Kidney (tissue), 14 donors: ENCODE results near the gene FZR1. TPM values are rescaled to one million over a fixed set of nuclear protein-coding genes. Genes with fewer than 3 reads are reported as not detected.

Source experiments
- DNase-seq, 5 donors: peaks; one replicate each; pipeline ENCODE4 v3.0.0-alpha.2; 2013 to 2020
- FAIRE-seq: peaks from 2 replicates; lab custom pipeline; 2012; peaks lifted over from hg19 to GRCh38; lab: Jason Lieb, UNC
- H3K27ac ChIP-seq, 2 donors: one replicate each; pipeline ENCODE4 v1.7.0; 2013; ENCODE audit warnings: low read depth in 2 of 2, low read length in 2 of 2, inconsistent platforms in 1 of 2
- H3K27me3 ChIP-seq: one replicate; pipeline ENCODE4 v1.7.1; 2013; ENCODE audit warnings: low read length, inconsistent platforms; ENCODE audit not compliant: control insufficient read depth, insufficient read depth
- H3K36me3 ChIP-seq, 3 donors: one replicate each; pipeline versions ENCODE4 v1.7.0 to v1.7.1; 2013; ENCODE audit warnings: low read length in 3 of 3, control low read depth in 1 of 3, inconsistent platforms in 1 of 3; ENCODE audit not compliant: insufficient read depth in 3 of 3, control insufficient read depth in 2 of 3
- H3K4me1 ChIP-seq, 3 donors: one replicate each; pipeline versions ENCODE4 v1.7.0 to v1.7.1; 2013; ENCODE audit warnings: low read length in 3 of 3, inconsistent platforms in 1 of 3, low read depth in 1 of 3; ENCODE audit not compliant: control insufficient read depth in 2 of 3, insufficient read depth in 2 of 3
- H3K4me3 ChIP-seq, 3 donors: one replicate each; pipeline versions ENCODE4 v1.7.0 to v1.8.1; 2013; ENCODE audit warnings: low read length in 3 of 3, control low read depth in 1 of 3, inconsistent platforms in 1 of 3
- H3K9ac ChIP-seq, 3 donors: one replicate each; pipeline versions ENCODE4 v1.7.0 to v1.7.1; 2013; ENCODE audit warnings: low read length in 3 of 3, control low read depth in 1 of 3, inconsistent platforms in 1 of 3
- H3K9me3 ChIP-seq, 3 donors: one replicate each; pipeline versions ENCODE4 v1.7.0 to v1.7.1; 2013; ENCODE audit warnings: low read length in 3 of 3, control low read depth in 1 of 3, inconsistent platforms in 1 of 3; ENCODE audit not compliant: control insufficient read depth in 2 of 3, insufficient read depth in 1 of 3
- intact Hi-C: fragments of 100-400 bp; cut with DNase I; formaldehyde crosslinking; loops from one replicate; pipeline ENCODE4 v1.11.1; 2022
- polyA plus RNA-seq: library from polyadenylated mRNA; stranded (reverse); fragments of 350-450 nt; fragmentation: Illumina TruSeq; extraction: RNeasy Lipid Tissue Mini Kit (QIAGEN cat#74804); gene quantifications from one replicate; pipeline ENCODE4 v1.2.3, GENCODE V29; 2014; ENCODE audit warnings: low read depth, low replicate concordance; ENCODE audit not compliant: insufficient read depth
- total RNA-seq: library from RNA; stranded (reverse); fragmentation: NEBNext Ultra II Directional; extraction: Animal tissue kit (Norgen Biotek cat#: 25700); gene quantifications from one replicate; pipeline ENCODE4 v1.2.1, GENCODE V29; 2021
- TF ChIP-seq, protein P1 (sequence below): IDR thresholded peaks from 3 replicates; pipeline ENCODE4 v1.5.1; 2012; ENCODE audit warnings: mild to moderate bottlenecking, moderate library complexity, borderline replicate concordance; ENCODE audit not compliant: insufficient read depth; ENCODE audit errors: extremely low read depth
- donor health status: control.
- donor health status: control.
- donor health status: control.
- donor health status: control.
- donor health status: control.
- donor health status: DM: yes; HTN: yes; CAD: no.
- donor health status: Normal renal cell carcinoma (clear cell type).

FZR1 gene
- total and polyA plus RNA-seq, 2 donors from 2014 or later = 28.4 to 48.0 TPM

DNA sequence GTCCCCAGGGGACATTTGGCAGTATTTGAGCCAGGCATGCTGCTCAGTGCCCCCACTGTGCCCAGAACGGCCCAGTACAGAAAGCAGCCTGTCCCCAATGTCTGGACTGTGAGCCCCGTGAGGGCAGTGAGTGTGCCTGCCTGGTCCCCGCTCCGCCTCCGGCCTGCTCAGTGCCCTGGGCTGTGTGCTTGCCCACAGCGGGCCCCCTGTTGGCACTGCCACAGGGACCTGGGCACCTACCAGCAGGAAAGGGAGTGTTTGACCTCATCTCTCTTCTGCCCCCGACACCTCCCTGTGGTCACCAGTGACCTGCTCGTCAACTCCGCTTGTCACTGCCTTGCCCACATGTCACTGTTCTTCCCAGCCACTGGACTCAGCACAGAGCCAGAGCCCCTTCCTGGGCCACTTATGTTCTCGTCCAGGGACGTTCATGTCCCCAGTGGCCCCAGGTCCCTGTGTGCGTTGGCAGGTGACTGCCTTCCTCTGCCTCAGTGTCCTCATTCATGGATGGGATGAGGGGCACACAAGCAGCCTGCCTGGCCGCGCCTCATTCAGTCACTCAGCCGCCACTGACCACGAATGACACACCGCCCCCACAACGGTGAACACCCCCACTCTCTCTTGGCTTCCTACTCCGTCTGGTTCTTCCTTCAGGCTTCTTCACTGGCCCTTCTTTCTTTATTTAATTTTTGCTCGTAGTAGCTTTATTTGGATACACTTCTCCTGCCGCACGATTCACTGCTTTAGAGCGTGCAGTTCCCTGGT lies 2.8 kb downstream of the FZR1 start:
- Histone ChIP-seq H3K4me3 (no peak overlapping the region), H3K27me3 (no peaks in the 10 kb centered on the region), H3K36me3 (peaks cover 0 to 10% (median 0%) of the 10 kb centered on the region in 3 donors), H3K9me3 (no peaks in the 10 kb centered on the region), H3K27ac (no peak overlapping the region), H3K4me1 (peaks cover 0 to 12% (median 7%) of the 10 kb centered on the region in 3 donors), H3K9ac (no peak overlapping the region)
- intact Hi-C loops = no loop called here
- FAIRE-seq (no peak), DNase-seq (no peak)
- TF ChIP-seq, protein P1, sequence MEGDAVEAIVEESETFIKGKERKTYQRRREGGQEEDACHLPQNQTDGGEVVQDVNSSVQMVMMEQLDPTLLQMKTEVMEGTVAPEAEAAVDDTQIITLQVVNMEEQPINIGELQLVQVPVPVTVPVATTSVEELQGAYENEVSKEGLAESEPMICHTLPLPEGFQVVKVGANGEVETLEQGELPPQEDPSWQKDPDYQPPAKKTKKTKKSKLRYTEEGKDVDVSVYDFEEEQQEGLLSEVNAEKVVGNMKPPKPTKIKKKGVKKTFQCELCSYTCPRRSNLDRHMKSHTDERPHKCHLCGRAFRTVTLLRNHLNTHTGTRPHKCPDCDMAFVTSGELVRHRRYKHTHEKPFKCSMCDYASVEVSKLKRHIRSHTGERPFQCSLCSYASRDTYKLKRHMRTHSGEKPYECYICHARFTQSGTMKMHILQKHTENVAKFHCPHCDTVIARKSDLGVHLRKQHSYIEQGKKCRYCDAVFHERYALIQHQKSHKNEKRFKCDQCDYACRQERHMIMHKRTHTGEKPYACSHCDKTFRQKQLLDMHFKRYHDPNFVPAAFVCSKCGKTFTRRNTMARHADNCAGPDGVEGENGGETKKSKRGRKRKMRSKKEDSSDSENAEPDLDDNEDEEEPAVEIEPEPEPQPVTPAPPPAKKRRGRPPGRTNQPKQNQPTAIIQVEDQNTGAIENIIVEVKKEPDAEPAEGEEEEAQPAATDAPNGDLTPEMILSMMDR = no peak

DNA sequence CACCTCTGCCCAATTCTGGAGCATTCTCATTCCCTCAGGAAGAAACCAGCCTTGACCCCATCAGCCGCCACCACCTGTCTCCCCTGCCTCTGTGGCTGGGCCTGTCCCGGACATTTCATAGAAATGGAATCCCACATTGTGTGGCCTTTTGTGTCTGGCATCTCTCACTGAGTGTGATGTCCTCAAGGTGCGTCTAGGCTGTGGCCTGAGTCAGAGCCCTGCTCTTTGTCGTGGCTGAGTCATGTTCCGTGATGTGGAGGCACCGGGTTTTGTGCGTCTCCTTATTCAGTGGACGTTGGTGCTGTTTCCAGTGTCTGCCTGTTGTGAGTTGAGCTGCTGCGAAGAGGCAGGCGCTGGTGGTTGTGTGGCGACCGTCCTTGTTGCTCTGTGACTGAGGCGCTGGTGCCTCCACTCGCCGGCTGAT lies 3.5 kb downstream of the FZR1 start:
- intact Hi-C loops = no loop called here
- Histone ChIP-seq H3K4me3 (no peak overlapping the region), H3K27me3 (no peaks in the 10 kb centered on the region), H3K4me1 (peaks cover 0 to 12% (median 7%) of the 10 kb centered on the region in 3 donors), H3K27ac (no peak overlapping the region), H3K9ac (no peak overlapping the region), H3K9me3 (no peaks in the 10 kb centered on the region), H3K36me3 (peaks cover 0 to 10% (median 0%) of the 10 kb centered on the region in 3 donors)
- FAIRE-seq (no peak), DNase-seq (no peak)
- TF ChIP-seq, protein P1 = no peak

DNA sequence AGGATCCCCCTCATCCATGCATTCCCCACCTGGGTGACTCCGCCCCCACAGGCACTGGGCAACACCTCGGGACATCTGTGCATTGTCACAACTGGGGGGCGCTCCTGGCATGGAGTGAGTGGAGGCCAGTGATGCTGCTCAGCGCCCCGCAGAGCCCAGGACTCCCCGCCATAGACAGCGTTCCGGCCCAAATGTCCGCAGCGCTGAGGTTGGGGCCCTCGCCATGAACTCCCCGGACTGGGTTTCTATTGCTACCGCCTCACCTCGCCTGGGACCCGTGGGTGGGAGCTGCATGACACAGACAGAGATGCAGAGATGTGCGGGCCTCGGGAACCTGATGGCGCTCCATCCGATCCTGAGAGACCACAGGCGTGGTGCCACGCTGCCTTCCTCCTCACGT lies 4.6 kb downstream of the FZR1 start:
- Histone ChIP-seq H3K36me3 (peaks cover 0 to 10% (median 0%) of the 10 kb centered on the region in 3 donors), H3K27me3 (no peaks in the 10 kb centered on the region), H3K9me3 (no peaks in the 10 kb centered on the region), H3K4me1 (peaks cover 0 to 11% (median 7%) of the 10 kb centered on the region in 3 donors), H3K4me3 (no peak overlapping the region), H3K9ac (no peak overlapping the region), H3K27ac (no peak overlapping the region)
- DNase-seq = no peak
- FAIRE-seq = no peak
- intact Hi-C loops = no loop called here
- TF ChIP-seq, protein P1 = no peak
